Aorta (tissue), 5 donors: ENCODE measurements around the gene HOXA4. TPM values are rescaled to one million over a fixed set of nuclear protein-coding genes. Genes with fewer than 3 reads are reported as not detected.

Experiments used
- ATAC-seq: fragments of 200-7000 bp; cut with Tn5 transposase; one replicate; pipeline ENCODE4 v1.9.1; 2022; ENCODE audit warnings: moderate library complexity; ENCODE audit not compliant: low FRiP score
- DNase-seq, 2 donors: peaks; one replicate each; pipeline ENCODE4 v3.0.0-alpha.2; 2020
- H3K27ac ChIP-seq, 2 donors: one replicate each; pipeline ENCODE4 v1.5.1; 2013; ENCODE audit warnings: low read length in 2 of 2, mild to moderate bottlenecking in 2 of 2, moderate library complexity in 2 of 2, control low read depth in 1 of 2, inconsistent platforms in 1 of 2, low read depth in 1 of 2
- H3K27me3 ChIP-seq, 2 donors: one replicate each; pipeline ENCODE4 v1.6.1; 2013; ENCODE audit warnings: control low read depth in 1 of 2, low read length in 1 of 2, mild to moderate bottlenecking in 1 of 2, moderate library complexity in 1 of 2; ENCODE audit not compliant: insufficient read depth in 2 of 2, control insufficient read depth in 1 of 2
- H3K36me3 ChIP-seq, 2 donors: one replicate each; pipeline ENCODE4 v1.6.1; 2013; ENCODE audit warnings: control low read depth in 1 of 2, low read length in 1 of 2, mild to moderate bottlenecking in 1 of 2; ENCODE audit not compliant: insufficient read depth in 2 of 2, control insufficient read depth in 1 of 2
- H3K4me1 ChIP-seq, 2 donors: one replicate each; pipeline ENCODE4 v1.6.1; 2013; ENCODE audit warnings: low read length in 2 of 2, control low read depth in 1 of 2, mild to moderate bottlenecking in 1 of 2, moderate library complexity in 1 of 2; ENCODE audit not compliant: insufficient read depth in 2 of 2, control insufficient read depth in 1 of 2
- H3K4me3 ChIP-seq, 2 donors: one replicate each; pipeline ENCODE4 v1.5.1; 2013; ENCODE audit warnings: low read length in 2 of 2, control low read depth in 1 of 2, mild to moderate bottlenecking in 1 of 2
- H3K9me3 ChIP-seq: one replicate; pipeline ENCODE4 v1.6.1; 2013; ENCODE audit warnings: mild to moderate bottlenecking, low read length; ENCODE audit not compliant: control insufficient read depth
- WGBS, 2 donors: extraction: QIAGEN DNeasy Blood & Tissue Kit; methylation state at CpG; one replicate each; pipeline ENCODE4 v1.1.7; 2013; 5-methylcytosine and 5-hydroxymethylcytosine counted together
- intact Hi-C, 2 donors: fragments of 100-400 bp; cut with DNase I; formaldehyde crosslinking; loops; one replicate each; pipeline versions ENCODE4 v1.14.2 to v1.15.0; 2022
- polyA plus RNA-seq, 2 donors: library from polyadenylated mRNA; stranded (reverse); fragments of 200-250 nt; gene quantifications; one replicate each; pipeline ENCODE4 v1.2.3, GENCODE V29; 2013
- total RNA-seq, 2 donors: library from RNA; stranded (reverse); fragmentation: NEBNext Ultra II Directional; extraction: Animal tissue kit (Norgen Biotek cat#: 25700); gene quantifications; one replicate each; pipeline ENCODE4 v1.2.1, GENCODE V29; 2021
- donor health status: healthy with polysubstance abuse.
- donor health status: Bipolar disorder and iron deficiency.
- donor health status: DM: no; HTN: no; CAD: no.
- donor health status: DM: no; HTN: no; CAD: no.
- donor health status: DM: yes; HTN: yes; CAD: no.

HOXA4 gene
- total and polyA plus RNA-seq, 4 donors, result 2.6 to 11.6 (median 7.9) TPM

- DNase-seq (peak; percentile 90 to 96), ATAC-seq (peak; percentile 84)
- WGBS, 2 donors, result 4 to 9% methylated on average over 52 to 54 of the region's 54 CpGs
- H3K36me3 ChIP-seq, result no peaks in the 10 kb centered on the region
- intact Hi-C loops, result loop anchor here (2.0 to 10.0 kb wide), 4 partner anchors 478 to 956 kb away; partner anchors contain the start of genes CBX3 (in 1 of the 2) and HNRNPA2B1 (in 1 of the 2)
- H3K4me3 ChIP-seq, result peak overlapping the region; percentile 33 to 45
- H3K27ac ChIP-seq, result no peak overlapping the region
- no peaks in the 10 kb centered on the region for H3K4me1 ChIP-seq
- no peaks in the 10 kb centered on the region for H3K9me3 ChIP-seq
- H3K27me3 ChIP-seq, result no peaks in the 10 kb centered on the region
These were observed 30.1 kb upstream of the HOXA4 start for GRCh38 chr7:27160546-27161213.

- no peaks in the 10 kb centered on the region for H3K36me3 ChIP-seq
- H3K4me3 ChIP-seq, result no peak overlapping the region
- intact Hi-C loops, result loop anchor here (2.0 to 10.0 kb wide), 4 partner anchors 478 to 955 kb away; partner anchors contain the start of genes CBX3 (in 1 of the 2) and HNRNPA2B1 (in 1 of the 2)
- H3K9me3 ChIP-seq, result no peaks in the 10 kb centered on the region
- peaks cover 0 to 2% of the 10 kb centered on the region in 2 donors for H3K4me1 ChIP-seq
- no peak for ATAC-seq
- peak in 1 of 2 donors; percentile 73 for DNase-seq
- 73 to 93% methylated on average over 23 of the region's 23 CpGs for WGBS, 2 donors
- no peaks in the 10 kb centered on the region for H3K27me3 ChIP-seq
- H3K27ac ChIP-seq, result no peak overlapping the region
These were observed 29.6 kb upstream of the HOXA4 start for GRCh38 chr7:27160145-27160545.

- DNase-seq (no peak), ATAC-seq (no peak)
- intact Hi-C loops, result loop anchor here (2.0 to 10.0 kb wide), 5 partner anchors 477 to 955 kb away; partner anchors contain the start of genes CBX3 (in 2 of the 2) and HNRNPA2B1 (in 2 of the 2)
- H3K36me3 ChIP-seq, result no peaks in the 10 kb centered on the region
- H3K9me3 ChIP-seq, result no peaks in the 10 kb centered on the region
- WGBS, 2 donors, result 85 to 91% methylated on average over 27 of the region's 27 CpGs
- H3K4me3 ChIP-seq, result no peak overlapping the region
- H3K4me1 ChIP-seq, result peaks cover 0 to 2% of the 10 kb centered on the region in 2 donors
- H3K27ac ChIP-seq, result no peak overlapping the region
- no peaks in the 10 kb centered on the region for H3K27me3 ChIP-seq
These were observed 28.9 kb upstream of the HOXA4 start for GRCh38 chr7:27159266-27160144.

- Histone ChIP-seq H3K4me1 (peaks cover 0 to 2% of the 10 kb centered on the region in 2 donors), H3K27ac (no peak overlapping the region), H3K27me3 (no peaks in the 10 kb centered on the region), H3K4me3 (no peak overlapping the region), H3K9me3 (no peaks in the 10 kb centered on the region), H3K36me3 (no peaks in the 10 kb centered on the region)
- 68 to 88% methylated on average over 35 of the region's 35 CpGs for WGBS, 2 donors
- peak in 1 of 2 donors; percentile 75 for DNase-seq
- intact Hi-C loops, result loop anchor here (5.0 to 10.0 kb wide), 2 partner anchors 791 to 954 kb away; partner anchors contain the start of genes CBX3 (in 1 of the 2) and HNRNPA2B1 (in 1 of the 2)
- no peak for ATAC-seq
These were observed 28.1 kb upstream of the HOXA4 start for GRCh38 chr7:27158436-27159265.

- 63 to 80% methylated on average over 30 of the region's 30 CpGs for whole genome bisulfite sequencing, 2 donors
- Histone ChIP-seq H3K36me3 (no peaks in the 10 kb centered on the region), H3K4me1 (peaks cover 0 to 2% of the 10 kb centered on the region in 2 donors), H3K9me3 (no peaks in the 10 kb centered on the region), H3K4me3 (no peak overlapping the region), H3K27me3 (no peaks in the 10 kb centered on the region), H3K27ac (no peak overlapping the region)
- ATAC-seq (no peak), DNase-seq (no peak)
- intact Hi-C loops, result loop anchor here (5.0 to 10.0 kb wide), 2 partner anchors 791 to 953 kb away; partner anchors contain the start of genes CBX3 (in 1 of the 2) and HNRNPA2B1 (in 1 of the 2)
These were observed 27.3 kb upstream of the HOXA4 start for GRCh38 chr7:27157702-27158431.

GRCh38 chr7:27156916-27157701, 26.6 kb upstream of the HOXA4 start:
- WGBS, 2 donors, result 46 to 58% methylated on average over 29 to 30 of the region's 30 CpGs
- DNase-seq (peak in 1 of 2 donors; percentile 75), ATAC-seq (no peak)
- intact Hi-C loops, result loop anchor here (5.0 to 10.0 kb wide), 2 partner anchors 790 to 952 kb away; partner anchors contain the start of genes CBX3 (in 1 of the 2) and HNRNPA2B1 (in 1 of the 2)
- peaks cover 0 to 2% of the 10 kb centered on the region in 2 donors for H3K4me1 ChIP-seq
- H3K4me3 ChIP-seq, result peak overlapping the region in 1 of 2 donors; percentile 14
- no peaks in the 10 kb centered on the region for H3K9me3 ChIP-seq
- H3K27ac ChIP-seq, result no peak overlapping the region
- H3K27me3 ChIP-seq, result no peaks in the 10 kb centered on the region
- no peaks in the 10 kb centered on the region for H3K36me3 ChIP-seq

- WGBS, 2 donors, result 3% methylated on average over 23 to 33 of the region's 33 CpGs
- peak within 1 kb of the TSS; percentile 14 to 21 for H3K4me3 ChIP-seq
- peak; percentile 70 for ATAC-seq
- no peaks in the 10 kb centered on the region for H3K27me3 ChIP-seq
- DNase-seq, result peak; percentile 80 to 94
- H3K9me3 ChIP-seq, result no peaks in the 10 kb centered on the region
- intact Hi-C loops, result loop anchor here (5.0 to 10.0 kb wide), 2 partner anchors 789 to 952 kb away; partner anchors contain the start of genes CBX3 (in 1 of the 2) and HNRNPA2B1 (in 1 of the 2)
- H3K36me3 ChIP-seq, result no peaks in the 10 kb centered on the region
- H3K27ac ChIP-seq, result no peak within 1 kb of the TSS
- peaks cover 0 to 2% of the 10 kb centered on the region in 2 donors for H3K4me1 ChIP-seq
These were observed 25.9 kb upstream of the HOXA4 start, which contains the start of gene HOXA7 for GRCh38 chr7:27156508-27156898. HOXA7 (minus strand) TSS chr7:27156675; CDS start chr7:27156545, 130 bp downstream.
